Measurements from ENCODE around the gene FCHSD2. TPM values are rescaled to one million over a fixed set of nuclear protein-coding genes. Genes with fewer than 3 reads are reported as not detected.

FCHSD2 gene
- total RNA-seq, 4 donors from 2014 or later: 20.4 to 42.4 (median 26.4) TPM

DNA sequence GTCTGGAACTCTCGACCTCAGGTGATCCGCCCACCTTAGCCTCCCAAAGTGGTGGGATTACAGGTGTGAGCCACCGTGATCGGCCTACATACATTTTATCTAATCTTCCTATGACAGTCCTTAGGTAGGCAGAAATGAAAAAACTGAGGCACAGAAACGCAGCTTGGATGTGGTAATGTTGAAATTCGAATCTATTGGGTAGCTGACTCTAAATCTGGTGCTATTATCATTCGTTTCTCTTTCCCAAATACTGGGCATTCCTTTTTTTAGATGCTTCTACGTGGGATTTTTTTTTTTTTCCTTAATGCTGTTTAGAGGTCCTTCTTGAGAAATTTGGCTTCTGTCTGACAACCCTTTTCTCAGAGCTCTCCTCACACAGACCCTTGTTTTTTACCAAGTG lies 41.5 kb downstream of the FCHSD2 start:
- H3K36me3 ChIP-seq: peaks cover 0 to 4% (median 0%) of the 10 kb centered on the region in 4 donors
- intact Hi-C loops (cut with DNase I): no loop called here
- 94% methylated on average over 8 of the region's 8 CpGs for WGBS

DNA sequence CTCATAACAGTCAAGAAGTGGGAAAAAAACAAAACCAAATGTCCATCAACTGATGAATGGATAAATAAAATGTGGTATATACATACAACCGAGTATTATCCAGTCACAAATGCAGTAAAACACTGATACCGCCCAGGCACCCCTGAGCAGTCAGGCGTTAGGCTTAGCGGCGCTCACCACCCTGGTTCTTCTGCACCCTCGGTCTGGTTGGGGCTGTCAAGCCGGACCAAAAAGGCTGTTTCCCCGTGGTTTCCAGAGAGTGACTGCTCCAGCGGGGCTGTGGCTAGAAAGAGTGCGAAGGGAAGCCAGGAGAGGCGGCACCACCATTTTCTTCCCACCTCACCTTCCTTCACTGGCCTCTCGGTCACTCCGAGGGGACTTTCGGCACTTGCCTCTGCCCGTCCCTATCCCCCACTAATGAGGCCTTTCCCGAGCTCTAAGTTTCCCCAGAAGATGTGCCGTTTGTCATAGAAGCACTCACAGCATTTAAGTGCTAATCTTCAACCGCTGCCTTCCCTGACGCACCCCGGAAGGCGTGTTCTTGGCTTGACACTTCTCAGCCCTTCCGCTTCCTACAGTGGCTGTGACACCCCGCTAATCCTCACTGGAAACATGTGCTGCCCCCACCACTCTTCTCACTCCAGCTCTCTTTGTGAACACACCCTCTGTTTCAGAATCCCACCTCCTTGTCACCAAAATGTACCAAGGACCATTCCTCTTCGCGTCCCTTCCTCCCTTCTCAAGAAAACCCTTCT lies 42.4 kb downstream of the FCHSD2 start:
- no peaks in the 10 kb centered on the region for H3K9me3 ChIP-seq
- no peaks in the 10 kb centered on the region for H3K27me3 ChIP-seq
- no peak overlapping the region for H3K27ac ChIP-seq (replicated peaks in 1 of 4)
- H3K4me3 ChIP-seq: no peak overlapping the region
- no peak for DNase-seq (ENCODE audit: extremely low spot score)
- 94% methylated on average over 25 of the region's 25 CpGs for WGBS
- intact Hi-C loops (cut with DNase I): no loop called here
- no peak for TF ChIP-seq POLR2A (IDR thresholded peaks at IDR 0.05; ENCODE audit: low read depth)
- no peak for TF ChIP-seq POLR2AphosphoS5 (IDR thresholded peaks at IDR 0.05)
- TF ChIP-seq, protein P1, sequence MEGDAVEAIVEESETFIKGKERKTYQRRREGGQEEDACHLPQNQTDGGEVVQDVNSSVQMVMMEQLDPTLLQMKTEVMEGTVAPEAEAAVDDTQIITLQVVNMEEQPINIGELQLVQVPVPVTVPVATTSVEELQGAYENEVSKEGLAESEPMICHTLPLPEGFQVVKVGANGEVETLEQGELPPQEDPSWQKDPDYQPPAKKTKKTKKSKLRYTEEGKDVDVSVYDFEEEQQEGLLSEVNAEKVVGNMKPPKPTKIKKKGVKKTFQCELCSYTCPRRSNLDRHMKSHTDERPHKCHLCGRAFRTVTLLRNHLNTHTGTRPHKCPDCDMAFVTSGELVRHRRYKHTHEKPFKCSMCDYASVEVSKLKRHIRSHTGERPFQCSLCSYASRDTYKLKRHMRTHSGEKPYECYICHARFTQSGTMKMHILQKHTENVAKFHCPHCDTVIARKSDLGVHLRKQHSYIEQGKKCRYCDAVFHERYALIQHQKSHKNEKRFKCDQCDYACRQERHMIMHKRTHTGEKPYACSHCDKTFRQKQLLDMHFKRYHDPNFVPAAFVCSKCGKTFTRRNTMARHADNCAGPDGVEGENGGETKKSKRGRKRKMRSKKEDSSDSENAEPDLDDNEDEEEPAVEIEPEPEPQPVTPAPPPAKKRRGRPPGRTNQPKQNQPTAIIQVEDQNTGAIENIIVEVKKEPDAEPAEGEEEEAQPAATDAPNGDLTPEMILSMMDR (IDR thresholded peaks at IDR 0.05): no peak
- no peak for TF ChIP-seq EP300 (IDR thresholded peaks at IDR 0.05)
- H3K4me1 ChIP-seq: peaks cover 9 to 27% (median 16%) of the 10 kb centered on the region in 4 donors
- H3K36me3 ChIP-seq: peaks cover 0 to 4% (median 0%) of the 10 kb centered on the region in 4 donors

More for the DNA sequence above, 41.5 kb downstream of the FCHSD2 start:
- H3K27me3 ChIP-seq: no peaks in the 10 kb centered on the region
- DNase-seq (ENCODE audit: extremely low spot score): no peak
- H3K4me3 ChIP-seq: no peak overlapping the region
- peaks cover 5 to 20% (median 11%) of the 10 kb centered on the region in 4 donors for H3K4me1 ChIP-seq
- TF ChIP-seq POLR2A (IDR thresholded peaks at IDR 0.05; ENCODE audit: low read depth) (no peak), POLR2AphosphoS5 (IDR thresholded peaks at IDR 0.05) (no peak), EP300 (IDR thresholded peaks at IDR 0.05) (no peak)
- TF ChIP-seq, protein P1 (IDR thresholded peaks at IDR 0.05): no peak
- H3K27ac ChIP-seq (replicated peaks in 1 of 4): no peak overlapping the region
- H3K9me3 ChIP-seq: no peaks in the 10 kb centered on the region

DNA sequence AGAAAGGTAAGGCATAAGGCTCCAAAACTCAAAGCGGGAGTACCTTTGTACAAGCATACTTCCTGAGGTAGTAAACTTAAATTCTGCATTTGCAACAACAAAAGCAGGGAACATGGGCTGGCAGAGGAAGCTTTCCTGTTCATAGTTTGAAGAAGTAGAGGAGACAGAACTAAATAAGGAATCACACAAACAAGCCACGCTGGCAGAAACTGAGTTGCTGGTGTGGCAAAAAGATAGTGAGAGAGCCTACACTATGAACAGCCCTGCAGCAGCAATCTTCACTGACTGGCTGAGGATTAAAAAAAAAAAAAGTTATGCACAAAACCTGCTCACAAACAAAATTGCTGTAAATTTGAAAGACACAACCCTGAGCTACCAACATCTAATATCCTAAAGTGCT lies 46.5 kb downstream of the FCHSD2 start:
- Histone ChIP-seq H3K9me3 (no peaks in the 10 kb centered on the region), H3K27me3 (no peaks in the 10 kb centered on the region), H3K4me3 (no peak overlapping the region), H3K4me1 (peaks cover 9 to 27% (median 16%) of the 10 kb centered on the region in 4 donors), H3K27ac (replicated peaks in 1 of 4) (peak overlapping the region in 1 of 4 donors; percentile 11), H3K36me3 (peaks cover 0 to 4% (median 0%) of the 10 kb centered on the region in 4 donors)
- intact Hi-C loops (cut with DNase I): no loop called here
- no peak for DNase-seq (ENCODE audit: extremely low spot score)
- TF ChIP-seq EP300 (IDR thresholded peaks at IDR 0.05) (no peak), POLR2A (IDR thresholded peaks at IDR 0.05; ENCODE audit: low read depth) (no peak), POLR2AphosphoS5 (IDR thresholded peaks at IDR 0.05) (no peak)
- TF ChIP-seq, protein P1 (IDR thresholded peaks at IDR 0.05): no peak
- WGBS: 61% methylated on average over 2 of the region's 2 CpGs

DNA sequence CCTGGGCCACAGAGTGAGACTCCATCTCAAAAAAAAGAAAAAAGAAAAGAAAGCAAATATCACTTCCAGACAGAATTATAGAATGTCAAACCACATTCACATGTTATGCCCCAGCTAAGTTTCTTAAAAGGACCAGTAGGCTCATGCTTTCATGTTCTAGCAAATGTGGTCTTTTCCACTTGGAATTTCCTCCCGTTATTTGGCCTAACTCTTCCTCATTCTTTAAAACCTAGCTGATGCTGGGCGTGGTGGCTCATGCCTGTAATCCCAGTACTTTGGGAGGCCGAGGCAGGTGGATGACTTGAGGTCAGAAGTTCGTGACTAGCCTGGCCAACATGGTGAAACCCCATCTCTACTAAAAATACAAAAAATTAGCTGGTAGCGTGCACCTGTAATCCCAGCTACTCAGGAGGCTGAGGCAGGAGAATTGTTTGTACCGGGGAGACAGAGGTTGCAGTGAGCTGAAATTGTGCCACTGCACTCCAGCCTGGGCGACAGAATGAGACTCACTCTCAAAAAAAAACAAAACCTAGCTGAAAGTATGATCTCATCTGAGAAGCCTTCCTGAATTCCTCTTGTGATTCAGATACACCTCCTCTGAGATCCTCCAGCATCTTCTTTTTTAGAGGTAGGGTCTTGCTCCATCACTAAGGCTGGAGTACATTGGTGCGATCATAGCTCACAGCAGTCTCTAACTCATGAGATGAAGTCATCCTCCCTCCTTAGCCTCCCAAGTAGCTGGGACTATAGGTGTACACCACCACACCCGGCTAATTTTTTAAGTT lies 50.4 kb downstream of the FCHSD2 start:
- DNase-seq (ENCODE audit: extremely low spot score): no peak
- H3K4me3 ChIP-seq: no peak overlapping the region
- 93% methylated on average over 9 of the region's 9 CpGs for WGBS
- no peaks in the 10 kb centered on the region for H3K27me3 ChIP-seq
- intact Hi-C loops (cut with DNase I): no loop called here
- H3K9me3 ChIP-seq: no peaks in the 10 kb centered on the region
- no peaks in the 10 kb centered on the region for H3K36me3 ChIP-seq
- TF ChIP-seq, protein P1 (IDR thresholded peaks at IDR 0.05): no peak
- TF ChIP-seq POLR2AphosphoS5 (IDR thresholded peaks at IDR 0.05): no peak
- no peak for TF ChIP-seq EP300 (IDR thresholded peaks at IDR 0.05)
- TF ChIP-seq POLR2A (IDR thresholded peaks at IDR 0.05; ENCODE audit: low read depth): no peak
- H3K4me1 ChIP-seq: peaks cover 19 to 28% (median 24%) of the 10 kb centered on the region in 4 donors
- H3K27ac ChIP-seq (replicated peaks in 1 of 4): no peak overlapping the region
